ENCODE results near the gene SPANXN3. TPM values are rescaled to one million over a fixed set of nuclear protein-coding genes. Genes with fewer than 3 reads are reported as not detected.
"Not testable (repeated sequence)": the region's sequence is repeated elsewhere in the genome, so short reads cannot be mapped to it uniquely, and the experiment has no call there.

The SPANXN3 gene, protein sequence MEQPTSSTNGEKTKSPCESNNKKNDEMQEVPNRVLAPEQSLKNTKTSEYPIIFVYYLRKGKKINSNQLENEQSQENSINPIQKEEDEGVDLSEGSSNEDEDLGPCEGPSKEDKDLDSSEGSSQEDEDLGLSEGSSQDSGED
- total RNA-seq, result not detected

DNA sequence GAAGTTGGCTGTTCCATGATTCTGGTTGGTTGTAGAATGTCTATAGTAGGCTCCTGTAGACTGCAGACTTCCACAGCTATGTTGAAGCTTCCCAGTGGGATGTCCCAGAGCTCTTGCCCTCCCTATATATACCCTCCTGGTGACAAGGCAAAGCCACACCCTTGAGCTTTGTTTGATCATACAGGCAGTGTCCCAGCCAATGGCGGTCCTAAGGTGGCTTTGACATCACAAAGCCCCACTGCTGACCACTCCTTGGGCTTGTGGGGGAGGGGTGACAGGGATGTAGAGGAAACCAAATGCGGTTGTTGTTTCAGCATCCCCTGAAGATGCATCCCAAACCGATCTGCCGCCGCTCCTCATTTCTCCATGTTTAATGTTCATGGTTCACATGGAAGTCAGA lies at the start of gene SPANXN3:
TSS of gene SPANXN3 (minus strand) at position 101 of the 400 bp plus-strand sequence. CDS start at position 17, 84 bp downstream.
- not testable (repeated sequence) for H3K27me3 ChIP-seq (ENCODE audit: control insufficient read depth in 3 of 3, insufficient read depth in 3 of 3, low read length in 3 of 3); H3K4me1 ChIP-seq (ENCODE audit: control insufficient read depth in 3 of 3, insufficient read depth in 3 of 3, low read length in 3 of 3)

DNA sequence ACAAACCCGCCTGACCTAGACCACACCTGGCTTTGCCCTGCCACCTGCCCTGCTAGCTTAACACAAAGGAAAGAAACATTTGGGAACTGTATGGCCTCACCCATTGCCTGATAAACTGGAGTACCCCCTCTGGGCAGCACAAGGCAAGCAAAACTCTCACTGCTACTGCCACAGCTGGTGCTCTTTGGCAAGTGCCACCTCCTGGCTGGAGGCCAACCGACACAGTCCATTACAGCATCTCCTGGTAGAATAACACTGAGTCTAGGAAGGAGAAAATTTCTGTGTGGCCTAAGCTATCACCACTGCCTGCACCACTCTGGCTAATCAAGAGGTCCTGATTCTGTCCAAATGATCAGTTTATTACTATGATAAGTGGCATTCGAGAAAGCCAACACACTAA lies 18.9 kb upstream of the SPANXN3 start:
- H3K4me1 ChIP-seq (ENCODE audit: control insufficient read depth in 3 of 3, insufficient read depth in 3 of 3, low read length in 3 of 3), result no peaks in the 10 kb centered on the region
- H3K27me3 ChIP-seq (ENCODE audit: control insufficient read depth in 3 of 3, insufficient read depth in 3 of 3, low read length in 3 of 3), result no peaks in the 10 kb centered on the region
- no peak overlapping the region for H3K27ac ChIP-seq (ENCODE audit: low read depth, low read length)
- no peaks in the 10 kb centered on the region for H3K9me3 ChIP-seq (ENCODE audit: control insufficient read depth in 3 of 3, low read length in 3 of 3)
- no peaks in the 10 kb centered on the region for H3K36me3 ChIP-seq (ENCODE audit: control insufficient read depth in 3 of 3, insufficient read depth in 3 of 3, low read length in 3 of 3)
- no peak overlapping the region for H3K4me3 ChIP-seq (ENCODE audit: low read length in 3 of 3)
- H3K9ac ChIP-seq (ENCODE audit: low read depth in 1 of 3, low read length in 3 of 3), result no peak overlapping the region

More for the DNA sequence above, at the start of gene SPANXN3:
- H3K27ac ChIP-seq (ENCODE audit: low read depth, low read length); H3K9me3 ChIP-seq (ENCODE audit: control insufficient read depth in 3 of 3, low read length in 3 of 3); H3K36me3 ChIP-seq (ENCODE audit: control insufficient read depth in 3 of 3, insufficient read depth in 3 of 3, low read length in 3 of 3); H3K4me3 ChIP-seq (ENCODE audit: low read length in 3 of 3); H3K9ac ChIP-seq (ENCODE audit: low read depth in 1 of 3, low read length in 3 of 3): not testable (repeated sequence)

DNA sequence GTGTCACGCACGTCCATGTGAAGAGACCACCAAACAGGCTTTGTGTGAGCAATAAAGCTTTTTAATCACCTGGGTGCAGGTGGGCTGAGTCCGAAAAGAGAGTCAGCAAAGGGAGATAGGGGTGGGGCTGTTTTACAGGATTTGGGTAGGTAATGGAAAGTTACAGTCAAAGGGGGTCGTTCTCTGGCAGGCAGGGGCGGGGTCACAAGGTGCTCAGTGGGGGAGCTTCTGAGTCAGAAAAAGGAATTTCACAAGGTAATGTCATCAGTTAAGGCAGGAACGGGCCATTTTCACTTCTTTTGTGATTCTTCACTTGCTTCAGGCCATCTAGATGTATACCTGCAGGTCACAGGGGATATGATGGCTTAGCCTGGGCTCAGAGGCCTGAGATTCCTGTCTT lies 15.1 kb downstream of the SPANXN3 start:
- not testable (repeated sequence) for H3K4me3 ChIP-seq (ENCODE audit: low read length in 3 of 3); H3K9ac ChIP-seq (ENCODE audit: low read depth in 1 of 3, low read length in 3 of 3); H3K27ac ChIP-seq (ENCODE audit: low read depth, low read length)

DNA sequence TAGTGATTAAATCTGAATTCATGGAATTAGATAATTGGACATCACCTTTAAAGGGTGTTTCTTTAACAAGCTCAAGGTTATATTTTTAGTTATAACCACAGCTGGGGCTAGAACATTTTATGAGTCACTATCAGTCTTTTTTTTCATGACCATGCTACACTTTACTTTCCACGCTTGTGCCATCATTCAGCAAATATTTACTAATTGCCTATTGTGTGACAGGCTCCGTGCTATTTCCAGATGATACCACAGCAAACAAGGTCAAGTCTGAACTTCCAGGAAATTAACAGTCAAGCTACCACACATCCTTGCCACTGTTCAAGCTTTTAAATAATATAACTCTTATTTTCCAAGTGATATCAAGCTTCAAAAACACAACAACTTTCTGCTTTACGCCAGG lies 16.5 kb downstream of the SPANXN3 start:
- Histone ChIP-seq H3K9ac (ENCODE audit: low read depth in 1 of 3, low read length in 3 of 3) (no peak overlapping the region), H3K4me3 (ENCODE audit: low read length in 3 of 3) (no peak overlapping the region), H3K9me3 (ENCODE audit: control insufficient read depth in 3 of 3, low read length in 3 of 3) (no peaks in the 10 kb centered on the region), H3K27ac (ENCODE audit: low read depth, low read length) (no peak overlapping the region), H3K4me1 (ENCODE audit: control insufficient read depth in 3 of 3, insufficient read depth in 3 of 3, low read length in 3 of 3) (no peaks in the 10 kb centered on the region), H3K36me3 (ENCODE audit: control insufficient read depth in 3 of 3, insufficient read depth in 3 of 3, low read length in 3 of 3) (no peaks in the 10 kb centered on the region), H3K27me3 (ENCODE audit: control insufficient read depth in 3 of 3, insufficient read depth in 3 of 3, low read length in 3 of 3) (no peaks in the 10 kb centered on the region)

More for the DNA sequence above, 15.1 kb downstream of the SPANXN3 start:
- H3K27me3 ChIP-seq (ENCODE audit: control insufficient read depth in 3 of 3, insufficient read depth in 3 of 3, low read length in 3 of 3); H3K9me3 ChIP-seq (ENCODE audit: control insufficient read depth in 3 of 3, low read length in 3 of 3); H3K36me3 ChIP-seq (ENCODE audit: control insufficient read depth in 3 of 3, insufficient read depth in 3 of 3, low read length in 3 of 3); H3K4me1 ChIP-seq (ENCODE audit: control insufficient read depth in 3 of 3, insufficient read depth in 3 of 3, low read length in 3 of 3): not testable (repeated sequence)

DNA sequence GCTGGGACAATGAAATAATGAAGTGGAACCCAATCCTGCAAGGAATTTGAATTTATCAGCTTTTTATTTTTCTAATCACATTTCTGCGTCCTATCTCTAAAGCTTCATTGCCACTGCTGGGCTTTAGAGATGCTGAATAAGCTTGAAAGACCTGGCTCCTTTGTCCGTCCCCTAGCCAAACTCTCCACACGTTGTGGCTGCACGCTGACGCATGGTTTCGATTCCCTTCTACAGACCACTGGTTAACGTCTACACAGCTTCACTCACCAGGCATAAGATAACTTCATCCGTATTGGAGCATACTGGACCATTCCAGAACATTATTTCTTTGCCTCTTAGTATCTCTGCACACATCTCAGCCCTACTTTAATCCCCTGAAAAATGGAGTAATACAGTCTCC lies 31.2 kb downstream of the SPANXN3 start:
- H3K27me3 ChIP-seq (ENCODE audit: control insufficient read depth in 3 of 3, insufficient read depth in 3 of 3, low read length in 3 of 3), result no peaks in the 10 kb centered on the region
- H3K36me3 ChIP-seq (ENCODE audit: control insufficient read depth in 3 of 3, insufficient read depth in 3 of 3, low read length in 3 of 3), result no peaks in the 10 kb centered on the region
- H3K9me3 ChIP-seq (ENCODE audit: control insufficient read depth in 3 of 3, low read length in 3 of 3), result no peaks in the 10 kb centered on the region
- H3K4me3 ChIP-seq (ENCODE audit: low read length in 3 of 3), result no peak overlapping the region
- H3K9ac ChIP-seq (ENCODE audit: low read depth in 1 of 3, low read length in 3 of 3), result no peak overlapping the region
- no peak overlapping the region for H3K27ac ChIP-seq (ENCODE audit: low read depth, low read length)
- no peaks in the 10 kb centered on the region for H3K4me1 ChIP-seq (ENCODE audit: control insufficient read depth in 3 of 3, insufficient read depth in 3 of 3, low read length in 3 of 3)

DNA sequence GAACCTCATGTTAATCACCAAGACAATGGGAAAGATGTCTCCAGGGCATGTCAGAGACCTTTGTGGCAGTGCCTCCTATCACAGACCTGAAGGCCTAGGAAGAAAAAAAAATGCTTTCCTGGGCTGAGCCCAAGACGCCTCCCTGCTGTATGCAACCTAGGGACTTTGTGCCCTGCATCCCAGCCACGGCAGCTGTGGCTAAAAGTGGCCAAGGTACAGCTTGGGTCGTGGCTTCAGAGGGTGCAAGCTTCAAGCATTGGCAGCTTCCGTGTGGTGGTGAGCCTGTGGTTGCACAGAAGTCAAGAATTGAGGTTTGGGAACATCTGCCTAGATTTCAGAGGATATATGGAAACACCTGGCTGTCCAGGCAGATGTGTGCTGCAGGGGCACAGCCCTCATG lies 40.5 kb downstream of the SPANXN3 start:
- Histone ChIP-seq H3K9ac (ENCODE audit: low read depth in 1 of 3, low read length in 3 of 3) (no peak overlapping the region), H3K4me1 (ENCODE audit: control insufficient read depth in 3 of 3, insufficient read depth in 3 of 3, low read length in 3 of 3) (no peaks in the 10 kb centered on the region), H3K36me3 (ENCODE audit: control insufficient read depth in 3 of 3, insufficient read depth in 3 of 3, low read length in 3 of 3) (no peaks in the 10 kb centered on the region), H3K27ac (ENCODE audit: low read depth, low read length) (no peak overlapping the region), H3K9me3 (ENCODE audit: control insufficient read depth in 3 of 3, low read length in 3 of 3) (no peaks in the 10 kb centered on the region), H3K27me3 (ENCODE audit: control insufficient read depth in 3 of 3, insufficient read depth in 3 of 3, low read length in 3 of 3) (no peaks in the 10 kb centered on the region), H3K4me3 (ENCODE audit: low read length in 3 of 3) (no peak overlapping the region)

DNA sequence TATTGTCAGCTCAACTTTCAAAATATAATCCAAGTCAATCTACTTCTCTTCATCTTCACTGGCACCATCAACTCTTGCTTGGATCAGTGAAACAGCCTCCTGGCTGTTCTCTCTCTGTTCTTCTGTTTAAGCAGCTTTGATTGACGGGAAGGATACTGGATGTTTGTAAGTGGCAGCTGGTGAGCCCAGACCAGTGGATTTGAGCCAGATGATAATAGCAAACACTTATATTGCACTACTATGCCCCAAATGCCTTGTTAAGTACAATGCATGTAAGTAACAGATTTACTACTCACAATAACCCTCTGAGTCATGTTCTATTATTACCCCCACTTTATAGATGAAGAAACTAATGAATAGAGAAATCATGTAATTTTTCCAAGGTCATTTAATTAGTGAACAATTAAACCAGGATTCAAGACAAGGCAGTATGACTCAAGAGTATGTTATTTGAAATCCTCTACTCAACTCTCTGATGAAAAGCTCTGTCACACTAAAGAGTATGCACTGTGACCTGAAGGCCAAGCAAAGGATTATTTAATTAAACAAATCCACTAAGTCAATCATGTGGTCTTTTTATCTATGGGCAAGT lies 44.8 kb downstream of the SPANXN3 start:
- H3K27me3 ChIP-seq (ENCODE audit: control insufficient read depth in 3 of 3, insufficient read depth in 3 of 3, low read length in 3 of 3), result no peaks in the 10 kb centered on the region

DNA sequence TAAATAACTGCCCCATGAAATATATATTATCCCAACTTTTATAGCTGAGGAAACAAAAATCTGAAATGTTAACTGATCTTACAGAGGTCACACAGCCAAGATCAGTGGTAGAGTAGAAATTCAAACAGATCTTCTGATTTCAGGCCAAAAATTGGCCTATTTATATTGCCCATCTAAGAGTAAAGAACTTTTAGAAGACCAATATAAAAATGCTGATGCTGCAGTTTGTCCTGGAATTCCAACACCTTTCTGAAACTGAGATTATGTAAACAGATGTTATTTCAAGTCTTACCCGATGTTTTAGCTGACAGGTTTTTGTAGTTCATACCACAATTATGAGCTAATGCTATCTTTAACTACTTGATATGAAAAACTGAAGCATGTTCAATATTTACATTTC lies 51.1 kb downstream of the SPANXN3 start:
- Histone ChIP-seq H3K27me3 (ENCODE audit: control insufficient read depth in 3 of 3, insufficient read depth in 3 of 3, low read length in 3 of 3) (no peaks in the 10 kb centered on the region), H3K36me3 (ENCODE audit: control insufficient read depth in 3 of 3, insufficient read depth in 3 of 3, low read length in 3 of 3) (no peaks in the 10 kb centered on the region)

More for the DNA sequence above, 44.8 kb downstream of the SPANXN3 start:
- Histone ChIP-seq H3K4me1 (ENCODE audit: control insufficient read depth in 3 of 3, insufficient read depth in 3 of 3, low read length in 3 of 3) (no peaks in the 10 kb centered on the region), H3K9ac (ENCODE audit: low read depth in 1 of 3, low read length in 3 of 3) (no peak overlapping the region), H3K9me3 (ENCODE audit: control insufficient read depth in 3 of 3, low read length in 3 of 3) (no peaks in the 10 kb centered on the region), H3K4me3 (ENCODE audit: low read length in 3 of 3) (no peak overlapping the region), H3K36me3 (ENCODE audit: control insufficient read depth in 3 of 3, insufficient read depth in 3 of 3, low read length in 3 of 3) (no peaks in the 10 kb centered on the region), H3K27ac (ENCODE audit: low read depth, low read length) (no peak overlapping the region)

DNA sequence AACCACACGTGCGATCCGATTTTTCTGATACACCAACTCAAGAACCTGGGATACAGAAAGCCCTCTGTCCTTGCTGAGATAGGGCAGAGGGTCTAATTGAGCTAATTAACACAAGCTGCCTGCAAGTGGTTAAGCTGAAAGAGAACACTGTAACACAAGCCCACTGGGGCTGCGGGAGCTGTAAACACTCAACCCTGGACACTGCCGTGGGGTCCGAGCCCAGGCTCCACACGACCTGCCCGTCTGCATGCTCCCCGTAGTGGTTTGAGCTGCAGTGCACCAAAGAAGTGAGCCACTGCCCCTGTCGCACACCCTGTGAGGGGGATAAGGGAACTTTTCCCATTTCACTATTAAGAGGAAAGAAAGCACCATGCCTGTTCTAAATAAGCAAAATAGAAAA lies 54.6 kb downstream of the SPANXN3 start:
- Histone ChIP-seq H3K27ac (ENCODE audit: low read depth, low read length) (no peak overlapping the region), H3K9ac (ENCODE audit: low read depth in 1 of 3, low read length in 3 of 3) (no peak overlapping the region), H3K4me3 (ENCODE audit: low read length in 3 of 3) (no peak overlapping the region), H3K9me3 (ENCODE audit: control insufficient read depth in 3 of 3, low read length in 3 of 3) (no peaks in the 10 kb centered on the region), H3K36me3 (ENCODE audit: control insufficient read depth in 3 of 3, insufficient read depth in 3 of 3, low read length in 3 of 3) (no peaks in the 10 kb centered on the region), H3K27me3 (ENCODE audit: control insufficient read depth in 3 of 3, insufficient read depth in 3 of 3, low read length in 3 of 3) (no peaks in the 10 kb centered on the region), H3K4me1 (ENCODE audit: control insufficient read depth in 3 of 3, insufficient read depth in 3 of 3, low read length in 3 of 3) (no peaks in the 10 kb centered on the region)

More for the DNA sequence above, 51.1 kb downstream of the SPANXN3 start:
- H3K9ac ChIP-seq (ENCODE audit: low read depth in 1 of 3, low read length in 3 of 3), result no peak overlapping the region
- no peaks in the 10 kb centered on the region for H3K4me1 ChIP-seq (ENCODE audit: control insufficient read depth in 3 of 3, insufficient read depth in 3 of 3, low read length in 3 of 3)
- H3K9me3 ChIP-seq (ENCODE audit: control insufficient read depth in 3 of 3, low read length in 3 of 3), result no peaks in the 10 kb centered on the region
- no peak overlapping the region for H3K4me3 ChIP-seq (ENCODE audit: low read length in 3 of 3)
- no peak overlapping the region for H3K27ac ChIP-seq (ENCODE audit: low read depth, low read length)

DNA sequence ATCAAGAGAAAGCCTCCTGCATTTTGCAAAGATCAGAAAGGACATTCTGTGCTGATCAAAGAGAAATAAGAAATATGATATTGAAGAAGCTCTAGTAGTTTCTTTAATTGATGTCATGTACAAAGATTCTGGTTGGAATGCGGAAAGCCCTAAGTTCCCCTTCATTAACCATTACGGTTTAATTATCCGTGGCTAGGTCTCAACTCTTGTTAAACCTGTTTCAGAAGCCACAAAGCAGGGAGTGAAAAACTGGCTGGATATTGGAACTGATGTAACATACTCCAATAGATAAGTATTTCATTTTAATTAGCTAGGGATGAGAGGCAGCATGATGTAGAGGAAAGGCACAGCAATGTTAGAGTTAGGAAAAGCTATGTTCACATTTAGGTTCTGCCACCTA lies 55.7 kb downstream of the SPANXN3 start:
- Histone ChIP-seq H3K4me3 (ENCODE audit: low read length in 3 of 3) (no peak overlapping the region), H3K27ac (ENCODE audit: low read depth, low read length) (no peak overlapping the region), H3K27me3 (ENCODE audit: control insufficient read depth in 3 of 3, insufficient read depth in 3 of 3, low read length in 3 of 3) (no peaks in the 10 kb centered on the region), H3K4me1 (ENCODE audit: control insufficient read depth in 3 of 3, insufficient read depth in 3 of 3, low read length in 3 of 3) (peaks cover 0 to under 1% (median 0%) of the 10 kb centered on the region in 3 donors), H3K36me3 (ENCODE audit: control insufficient read depth in 3 of 3, insufficient read depth in 3 of 3, low read length in 3 of 3) (no peaks in the 10 kb centered on the region), H3K9me3 (ENCODE audit: control insufficient read depth in 3 of 3, low read length in 3 of 3) (no peaks in the 10 kb centered on the region), H3K9ac (ENCODE audit: low read depth in 1 of 3, low read length in 3 of 3) (no peak overlapping the region)

Data from skeletal muscle tissue (tissue), 4 donors.